ENCODE measurements around the gene CCDC86. TPM values are rescaled to one million over a fixed set of nuclear protein-coding genes. Genes with fewer than 3 reads are reported as not detected.

The CCDC86 gene
- total RNA-seq, 2 donors from 2014 or later = 10.9 to 32.1 TPM

- TF ChIP-seq CTCF (IDR thresholded peaks at IDR 0.05) = no peak
- Histone ChIP-seq H3K9ac (ENCODE audit: low read depth in 2 of 2, low read length in 2 of 2) (no peak overlapping the region), H3K4me3 (no peak overlapping the region), H3K4me1 (no peaks in the 10 kb centered on the region), H3K36me3 (no peaks in the 10 kb centered on the region), H3K9me3 (no peaks in the 10 kb centered on the region), H3K27ac (no peak overlapping the region), H3K27me3 (no peaks in the 10 kb centered on the region)
- no peak for DNase-seq
- intact Hi-C loops (cut with DNase I) = no loop called here
Measured at GRCh38 chr11:60875366-60876167, 33.7 kb downstream of the CCDC86 start.

- Histone ChIP-seq H3K27me3 (no peaks in the 10 kb centered on the region), H3K4me1 (no peaks in the 10 kb centered on the region), H3K36me3 (no peaks in the 10 kb centered on the region), H3K4me3 (no peak overlapping the region), H3K27ac (no peak overlapping the region), H3K9ac (ENCODE audit: low read depth in 2 of 2, low read length in 2 of 2) (no peak overlapping the region), H3K9me3 (no peaks in the 10 kb centered on the region)
- DNase-seq = no peak
- no peak for TF ChIP-seq CTCF (IDR thresholded peaks at IDR 0.05)
- intact Hi-C loops (cut with DNase I) = no loop called here
Measured at GRCh38 chr11:60876168-60876485, 34.2 kb downstream of the CCDC86 start.

- no peak for DNase-seq
- TF ChIP-seq CTCF (IDR thresholded peaks at IDR 0.05) = no peak
- Histone ChIP-seq H3K4me3 (no peak overlapping the region), H3K27ac (no peak overlapping the region), H3K4me1 (no peaks in the 10 kb centered on the region), H3K9ac (ENCODE audit: low read depth in 2 of 2, low read length in 2 of 2) (no peak overlapping the region), H3K27me3 (no peaks in the 10 kb centered on the region), H3K36me3 (no peaks in the 10 kb centered on the region), H3K9me3 (no peaks in the 10 kb centered on the region)
- intact Hi-C loops (cut with DNase I) = no loop called here
Measured at GRCh38 chr11:60878245-60879101, 36.6 kb downstream of the CCDC86 start.

GRCh38 chr11:60879104-60879503, 37.2 kb downstream of the CCDC86 start:
- H3K36me3 ChIP-seq = no peaks in the 10 kb centered on the region
- no peaks in the 10 kb centered on the region for H3K27me3 ChIP-seq
- intact Hi-C loops (cut with DNase I) = no loop called here
- no peak overlapping the region for H3K9ac ChIP-seq (ENCODE audit: low read depth in 2 of 2, low read length in 2 of 2)
- no peak overlapping the region for H3K4me3 ChIP-seq
- no peak for TF ChIP-seq CTCF (IDR thresholded peaks at IDR 0.05)
- H3K27ac ChIP-seq = no peak overlapping the region
- no peaks in the 10 kb centered on the region for H3K4me1 ChIP-seq
- no peak for DNase-seq
- H3K9me3 ChIP-seq = no peaks in the 10 kb centered on the region

- no peaks in the 10 kb centered on the region for H3K9me3 ChIP-seq
- no peaks in the 10 kb centered on the region for H3K27me3 ChIP-seq
- intact Hi-C loops (cut with DNase I) = no loop called here
- TF ChIP-seq CTCF (IDR thresholded peaks at IDR 0.05) = no peak
- DNase-seq = no peak
- no peaks in the 10 kb centered on the region for H3K36me3 ChIP-seq
- no peak overlapping the region for H3K27ac ChIP-seq
- no peak overlapping the region for H3K4me3 ChIP-seq
- H3K4me1 ChIP-seq = no peaks in the 10 kb centered on the region
- no peak overlapping the region for H3K9ac ChIP-seq (ENCODE audit: low read depth in 2 of 2, low read length in 2 of 2)
Measured at GRCh38 chr11:60879971-60880588, 38.2 kb downstream of the CCDC86 start.
